IPS-18c (cell line): Measurements from ENCODE around the gene ODC1.

Source experiments
- H3K4me3 ChIP-seq: 2 replicates; pipeline ENCODE4 v1.7.0; 2013; ENCODE audit warnings: low read depth, mild to moderate bottlenecking, low read length, moderate library complexity; ENCODE audit not compliant: insufficient read depth
- H3K9me3 ChIP-seq: one replicate; pipeline ENCODE4 v1.6.1; 2013; ENCODE audit warnings: mild to moderate bottlenecking, low read length, moderate library complexity; ENCODE audit not compliant: control insufficient read depth, insufficient read depth

ODC1 gene

DNA sequence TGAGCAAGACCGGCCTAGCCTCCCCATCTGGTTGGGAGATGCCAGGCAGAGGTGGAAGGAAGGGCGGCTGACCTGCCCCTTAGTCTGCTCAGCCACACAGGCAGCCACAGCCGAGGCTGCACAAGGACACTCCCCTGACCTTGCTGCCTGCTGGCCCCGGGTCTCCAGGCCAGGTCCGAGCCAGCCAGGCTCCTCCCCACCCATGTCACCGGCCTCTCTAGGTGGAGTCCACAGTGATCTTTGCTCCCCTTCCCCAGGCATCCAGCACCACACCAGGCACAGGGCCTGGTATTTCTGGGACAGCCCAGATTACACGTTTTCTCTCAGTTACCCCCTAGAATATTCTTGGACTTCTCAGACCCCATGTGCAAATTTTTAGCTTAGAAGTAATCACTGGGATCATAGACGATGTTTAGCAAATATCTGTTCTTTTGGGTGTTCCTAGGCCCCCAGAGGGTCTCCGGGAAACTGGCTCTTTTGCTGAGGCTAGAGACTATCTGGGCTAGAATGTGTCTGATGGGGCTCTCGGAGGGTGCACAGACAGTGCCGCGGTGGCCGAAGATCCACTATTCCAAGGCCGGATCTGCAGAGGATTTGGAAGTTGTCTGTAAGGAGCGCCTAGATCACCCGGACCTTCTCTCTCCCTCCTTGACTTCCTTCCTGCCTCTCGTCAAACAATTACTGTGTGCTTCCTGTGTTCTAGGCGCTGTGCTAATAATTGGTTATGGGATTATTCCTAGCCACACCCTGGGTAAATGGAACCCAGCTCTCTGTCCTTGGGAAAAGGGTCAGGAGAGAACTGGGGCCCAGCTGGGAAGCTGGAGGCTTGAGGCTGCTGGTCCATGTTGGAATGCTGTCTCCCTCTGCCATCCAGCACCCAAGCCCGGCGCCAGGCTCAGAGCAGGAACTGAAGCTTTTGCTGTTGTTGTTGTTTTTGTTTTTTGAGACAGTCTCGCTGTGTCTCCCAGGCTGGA, 46.9 kb downstream of the ODC1 start:
- Histone ChIP-seq H3K4me3 (no peak overlapping the region), H3K9me3 (peaks cover 2% of the 10 kb centered on the region)

DNA sequence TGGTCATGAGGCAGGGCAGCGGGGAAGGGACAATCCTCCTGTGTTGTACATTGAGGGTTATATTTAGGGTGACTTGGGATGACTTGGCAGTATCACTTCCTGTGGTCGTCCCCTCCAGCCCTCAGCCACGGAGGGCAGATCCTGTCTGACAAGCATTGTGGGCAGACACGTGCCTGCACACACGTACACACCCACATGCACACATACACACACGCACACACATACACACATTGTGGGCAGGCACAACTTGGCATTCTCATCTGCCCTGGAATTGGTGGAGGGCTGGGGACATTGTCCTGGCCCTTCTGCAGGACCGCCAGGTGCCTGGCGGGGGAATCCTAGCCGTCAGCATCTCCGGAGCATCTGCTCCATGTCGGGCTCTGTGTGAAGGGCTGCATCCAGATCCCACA, 47.6 kb downstream of the ODC1 start:
- H3K4me3 ChIP-seq, result no peak overlapping the region
- peaks cover 2% of the 10 kb centered on the region for H3K9me3 ChIP-seq

DNA sequence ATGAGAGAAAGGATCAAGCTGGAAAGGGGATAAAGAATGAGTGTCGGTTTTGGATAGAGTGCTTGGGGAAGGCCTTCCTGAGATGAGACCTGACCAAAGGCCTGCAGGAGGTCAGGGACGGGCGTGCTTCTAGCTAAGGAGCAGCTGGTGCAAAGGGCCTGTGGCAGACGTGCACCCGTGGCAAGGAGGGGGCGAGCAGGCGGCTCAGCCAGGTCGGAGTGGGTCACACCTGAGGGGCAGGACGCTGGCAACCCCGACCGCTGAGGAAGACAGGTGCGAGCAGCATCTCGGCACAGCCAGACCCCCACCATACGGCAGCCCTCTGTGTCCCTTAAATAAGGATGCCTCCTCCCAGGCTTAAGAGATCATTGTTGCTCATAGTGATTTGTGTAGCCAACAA, 48.1 kb downstream of the ODC1 start:
- peaks cover 2% of the 10 kb centered on the region for H3K9me3 ChIP-seq
- no peak overlapping the region for H3K4me3 ChIP-seq

DNA sequence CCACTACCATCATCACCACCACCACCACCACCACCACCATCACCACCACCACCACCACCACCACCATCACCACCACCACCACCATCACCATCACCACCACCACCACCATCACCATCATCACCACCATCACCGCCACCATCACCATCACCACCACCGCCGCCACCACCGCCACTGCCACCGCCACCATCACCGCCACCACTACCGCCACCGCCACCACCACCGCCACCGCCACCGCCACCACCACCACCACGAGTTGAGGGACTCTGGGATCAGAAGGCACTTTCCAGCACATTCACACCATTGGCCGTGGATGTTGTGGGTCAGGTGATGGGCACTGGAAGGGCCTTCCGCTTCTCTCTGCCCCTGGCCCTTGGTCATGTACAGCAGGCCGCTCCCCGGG, 48.8 kb downstream of the ODC1 start:
- Histone ChIP-seq H3K9me3 (peaks cover 2% of the 10 kb centered on the region), H3K4me3 (no peak overlapping the region)

DNA sequence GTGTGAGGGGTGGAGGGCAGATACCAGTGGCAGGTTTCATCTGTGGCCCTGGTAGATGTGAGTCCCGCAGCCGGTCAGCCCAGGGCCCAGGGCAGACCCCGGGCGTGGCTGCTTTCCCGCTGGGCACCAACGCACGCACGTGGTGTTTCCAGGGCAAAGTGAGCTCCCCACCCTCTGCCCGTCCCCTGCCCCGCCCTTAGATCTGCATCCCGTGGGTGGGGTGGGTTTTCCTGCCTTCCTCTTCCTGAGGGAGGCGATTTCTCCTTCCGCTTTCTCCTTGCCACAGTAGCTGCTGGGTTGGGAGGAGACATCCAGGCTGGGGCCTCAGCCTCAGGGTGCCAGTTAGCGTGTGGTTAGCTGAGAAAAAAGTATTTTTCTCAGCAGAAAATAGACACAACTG, 49.6 kb downstream of the ODC1 start:
- Histone ChIP-seq H3K4me3 (no peak overlapping the region), H3K9me3 (peaks cover 2% of the 10 kb centered on the region)

DNA sequence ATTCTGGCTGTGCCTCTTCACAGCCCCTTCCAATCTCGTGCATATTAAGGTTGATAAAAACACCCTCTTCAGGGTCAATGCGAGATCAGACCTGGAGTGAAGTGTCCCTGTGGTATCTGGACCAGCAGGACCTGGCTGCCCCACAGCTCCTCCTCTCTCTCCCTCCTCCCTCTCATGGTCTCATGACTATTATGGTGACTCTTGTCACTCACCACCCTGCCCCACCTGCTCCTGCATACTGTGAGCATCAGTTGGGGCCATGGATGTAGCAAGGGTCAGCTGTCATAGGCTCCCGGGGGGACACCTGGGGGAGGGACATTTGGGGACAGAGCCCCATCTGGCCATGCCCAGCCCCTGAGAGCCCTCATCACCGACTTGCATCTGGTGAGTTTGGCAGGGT, 50.2 kb downstream of the ODC1 start:
- peaks cover 2% of the 10 kb centered on the region for H3K9me3 ChIP-seq
- H3K4me3 ChIP-seq, result no peak overlapping the region

GRCh38 chr2:10397297-10397875, 50.7 kb downstream of the ODC1 start:
- Histone ChIP-seq H3K4me3 (no peak overlapping the region), H3K9me3 (peaks cover 2% of the 10 kb centered on the region)

DNA sequence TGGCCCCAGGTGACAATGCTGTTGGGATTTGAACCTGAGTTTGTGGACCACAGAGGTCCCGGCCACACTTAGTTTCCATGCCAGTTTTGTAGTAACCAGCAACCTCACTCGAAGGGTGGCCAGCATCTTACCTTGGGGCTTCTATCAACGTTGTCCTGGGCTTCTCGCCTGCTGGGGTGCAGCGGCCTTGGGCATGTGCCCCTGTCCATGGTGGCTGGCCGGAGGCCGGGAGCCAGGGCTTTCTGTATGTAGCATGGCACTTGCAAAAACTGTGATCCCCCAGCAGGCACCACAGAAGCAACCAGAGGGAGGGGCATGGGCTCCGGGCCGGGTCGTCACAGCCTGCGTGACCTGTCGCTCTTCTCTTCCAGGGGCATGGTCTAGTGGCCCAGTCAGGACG, 51.7 kb downstream of the ODC1 start:
- Histone ChIP-seq H3K9me3 (peaks cover 2% of the 10 kb centered on the region), H3K4me3 (no peak overlapping the region)

DNA sequence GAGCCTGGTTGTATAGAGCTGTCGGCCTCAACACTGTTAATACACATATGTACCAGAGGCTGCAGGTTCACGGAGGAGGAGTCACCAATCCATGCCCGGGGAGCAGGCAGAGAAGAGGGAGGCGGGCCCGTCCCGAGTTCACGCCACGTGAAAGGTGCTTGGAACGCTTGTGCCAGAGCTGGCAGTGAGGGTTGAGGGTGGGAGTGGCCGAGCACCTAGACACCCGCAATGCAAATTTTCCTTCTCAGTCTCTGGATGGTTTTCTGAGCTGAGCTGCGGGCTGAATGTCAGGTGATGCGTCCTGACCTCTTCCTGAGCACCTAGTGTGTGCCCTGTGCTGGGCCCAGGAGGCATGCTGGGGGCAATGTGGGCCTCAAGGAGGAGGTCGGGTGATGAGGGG, 52.2 kb downstream of the ODC1 start:
- Histone ChIP-seq H3K9me3 (peaks cover 2% of the 10 kb centered on the region), H3K4me3 (no peak overlapping the region)

- Histone ChIP-seq H3K4me3 (no peak overlapping the region), H3K9me3 (no peaks in the 10 kb centered on the region)
Measured at GRCh38 chr2:10393640-10393982, 54.5 kb downstream of the ODC1 start.

- Histone ChIP-seq H3K9me3 (no peaks in the 10 kb centered on the region), H3K4me3 (no peak overlapping the region)
Measured at GRCh38 chr2:10392951-10393639, 55.0 kb downstream of the ODC1 start.

- H3K9me3 ChIP-seq, result peaks cover 2% of the 10 kb centered on the region
- H3K4me3 ChIP-seq, result no peak overlapping the region
Measured at GRCh38 chr2:10392548-10392947, 55.6 kb downstream of the ODC1 start.

GRCh38 chr2:10392100-10392499, 56.0 kb downstream of the ODC1 start:
- Histone ChIP-seq H3K9me3 (peaks cover 2% of the 10 kb centered on the region), H3K4me3 (no peak overlapping the region)

DNA sequence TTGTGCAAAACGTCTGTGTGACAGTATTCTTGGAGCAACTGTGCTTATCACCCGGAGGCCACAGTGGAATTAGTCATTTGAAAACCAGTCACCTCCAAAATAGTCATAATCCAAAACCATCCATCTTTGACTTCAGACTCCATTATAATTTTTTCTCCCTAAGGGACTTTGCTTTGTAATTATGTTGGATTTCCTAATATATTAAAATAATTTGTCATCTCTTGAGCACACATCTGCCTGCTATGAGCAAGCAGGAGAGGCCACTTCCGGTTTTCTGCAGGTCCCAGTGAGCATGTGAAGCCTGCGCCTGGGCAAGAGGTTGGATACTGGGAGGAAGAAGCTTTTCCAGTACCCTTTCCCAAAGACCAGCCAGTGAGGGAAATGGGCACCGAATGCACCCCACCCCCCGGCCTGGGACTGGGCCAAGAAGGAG, 57.7 kb downstream of the ODC1 start:
- no peak overlapping the region; the same call in 1 of the 2 replicates for H3K4me3 ChIP-seq

More for the DNA sequence above, 57.7 kb downstream of the ODC1 start:
- H3K9me3 ChIP-seq, result peaks cover 4% of the 10 kb centered on the region
